Stomach (tissue), 9 donors: ENCODE data around the gene SLC24A3. TPM values are rescaled to one million over a fixed set of nuclear protein-coding genes. Genes with fewer than 3 reads are reported as not detected.

Experiments
- DNase-seq, 2 donors: peaks; one replicate each; pipeline versions ENCODE4 v3.0.0 to v3.0.0-alpha.2; 2013 to 2019
- H3K27ac ChIP-seq, 5 donors: fragments of 200-600 bp in 4 of 5; sonication (generic) in 4 of 5; one replicate each; pipeline ENCODE4 v1.5.1; 2013 to 2019; ENCODE audit warnings: mild to moderate bottlenecking in 1 of 5, moderate library complexity in 1 of 5
- H3K27me3 ChIP-seq, 3 donors: fragments of 200-600 bp; sonication (generic); one replicate each; pipeline ENCODE4 v1.5.1; 2017 to 2019; ENCODE audit warnings: mixed run types in 1 of 3
- H3K36me3 ChIP-seq, 4 donors: fragments of 200-600 bp; sonication (generic); 1 replicate in 3 of 4; 2 replicates in 1 of 4; pipeline ENCODE4 v1.5.1; 2016 to 2019
- H3K4me1 ChIP-seq, 4 donors: fragments of 200-600 bp; sonication (generic); one replicate each; pipeline ENCODE4 v1.5.1; 2016 to 2019
- H3K4me3 ChIP-seq, 4 donors: fragments of 200-600 bp; sonication (generic) in 3 of 4; one replicate each; pipeline ENCODE4 v1.5.1; 2016 to 2019; ENCODE audit warnings: mild to moderate bottlenecking in 1 of 4
- H3K9me3 ChIP-seq, 4 donors: fragments of 200-600 bp; sonication (generic); one replicate each; pipeline ENCODE4 v1.5.1; 2016 to 2019
- EP300 ChIP-seq: sonication (generic); formaldehyde crosslinking; IDR thresholded peaks from one replicate; pipeline ENCODE4 v1.6.1; 2017; ENCODE audit warnings: antibody characterized with exemption
- POLR2A ChIP-seq, 4 donors: fragments of 450-650 bp; IDR thresholded peaks; one replicate each; pipeline ENCODE4 v1.6.1; 2016; ENCODE audit warnings: antibody characterized with exemption in 4 of 4, control low read depth in 2 of 4, mild to moderate bottlenecking in 1 of 4, moderate library complexity in 1 of 4
- POLR2AphosphoS5 ChIP-seq, 3 donors: sonication (generic); formaldehyde crosslinking; IDR thresholded peaks; one replicate each; pipeline ENCODE4 v1.6.1; 2016; ENCODE audit warnings: antibody characterized with exemption in 3 of 3
- WGBS, 5 donors: extraction: QIAGEN DNeasy Blood & Tissue Kit in 3 of 5; methylation state at CpG; one replicate each; pipeline versions ENCODE4 v1.1.5 to v1.1.7; 2013 to 2018; 5-methylcytosine and 5-hydroxymethylcytosine counted together
- intact Hi-C: fragments of 100-400 bp; cut with DNase I; formaldehyde crosslinking; loops from one replicate; pipeline ENCODE4 v1.15.1; 2023; ENCODE audit warnings: low total_unique reads
- polyA plus RNA-seq, 3 donors: library from polyadenylated mRNA; stranded (reverse); fragments of 200-250 nt; gene quantifications; one replicate each; pipeline ENCODE4 v1.2.3, GENCODE V29; 2013
- total RNA-seq, 5 donors: library from RNA; depleted of rRNA; stranded (reverse); fragments of >200 nt; gene quantifications; one replicate each; pipeline versions ENCODE4 v1.1.0 to v1.2.3, GENCODE V29; 2014 to 2016
- TF ChIP-seq, protein P1 (sequence below), 7 experiments: fragments of 450-650 bp in 4 of 7; fragments of 200-600 bp in 3 of 7; sonication (generic) in 3 of 7; IDR thresholded peaks; one replicate each; pipeline ENCODE4 v1.5.1; 2016 to 2019; ENCODE audit warnings: antibody characterized with exemption in 7 of 7, control low read depth in 2 of 7, mild to moderate bottlenecking in 1 of 7
- donor health status: healthy with polysubstance abuse.
- donor health status: Bipolar disorder and iron deficiency.
- donor health status: healthy.

The SLC24A3 gene
- total and polyA plus RNA-seq, 8 donors, result 1.8 to 9.0 (median 4.5) TPM

DNA sequence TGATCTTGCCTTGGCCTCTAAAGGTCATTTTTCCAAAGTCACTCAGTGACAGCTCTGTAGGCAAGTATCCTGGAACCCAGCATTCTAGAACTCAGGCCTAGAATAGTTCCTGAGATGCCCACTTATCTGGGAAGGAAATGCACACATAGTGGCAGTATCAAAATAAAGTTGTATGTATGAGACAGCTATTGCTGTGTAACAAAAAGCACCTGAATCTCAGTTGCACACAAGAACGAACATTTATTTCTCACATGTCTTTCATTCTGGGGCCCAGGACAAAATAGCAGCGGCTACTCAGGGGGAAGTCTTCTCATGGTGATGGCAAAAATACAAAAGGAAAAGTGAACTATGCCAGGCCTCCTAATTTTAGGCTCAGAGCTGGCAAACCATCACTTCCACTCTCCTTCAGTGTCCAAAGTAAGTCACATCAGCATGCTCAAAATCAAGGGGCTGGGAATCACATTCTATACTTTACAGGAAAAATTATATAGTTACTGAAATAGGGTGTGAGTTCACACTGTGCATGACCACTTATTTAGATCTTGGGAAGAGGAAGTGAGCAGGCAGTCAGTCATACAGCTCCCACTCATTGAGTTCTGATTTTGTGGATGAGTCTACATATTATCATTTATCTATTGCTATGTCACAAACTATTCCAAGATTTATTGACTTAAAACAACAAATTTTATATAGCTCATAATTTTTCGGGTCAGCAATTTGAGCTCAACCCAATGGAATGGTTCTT, 412.0 kb downstream of the SLC24A3 start:
- no peak for DNase-seq
- 90 to 95% (median 92%) methylated on average over 3 of the region's 3 CpGs for WGBS, 5 donors
- intact Hi-C loops, result no loop called here
- no peaks in the 10 kb centered on the region for H3K9me3 ChIP-seq
- H3K27ac ChIP-seq, result no peak overlapping the region
- TF ChIP-seq, protein P1, sequence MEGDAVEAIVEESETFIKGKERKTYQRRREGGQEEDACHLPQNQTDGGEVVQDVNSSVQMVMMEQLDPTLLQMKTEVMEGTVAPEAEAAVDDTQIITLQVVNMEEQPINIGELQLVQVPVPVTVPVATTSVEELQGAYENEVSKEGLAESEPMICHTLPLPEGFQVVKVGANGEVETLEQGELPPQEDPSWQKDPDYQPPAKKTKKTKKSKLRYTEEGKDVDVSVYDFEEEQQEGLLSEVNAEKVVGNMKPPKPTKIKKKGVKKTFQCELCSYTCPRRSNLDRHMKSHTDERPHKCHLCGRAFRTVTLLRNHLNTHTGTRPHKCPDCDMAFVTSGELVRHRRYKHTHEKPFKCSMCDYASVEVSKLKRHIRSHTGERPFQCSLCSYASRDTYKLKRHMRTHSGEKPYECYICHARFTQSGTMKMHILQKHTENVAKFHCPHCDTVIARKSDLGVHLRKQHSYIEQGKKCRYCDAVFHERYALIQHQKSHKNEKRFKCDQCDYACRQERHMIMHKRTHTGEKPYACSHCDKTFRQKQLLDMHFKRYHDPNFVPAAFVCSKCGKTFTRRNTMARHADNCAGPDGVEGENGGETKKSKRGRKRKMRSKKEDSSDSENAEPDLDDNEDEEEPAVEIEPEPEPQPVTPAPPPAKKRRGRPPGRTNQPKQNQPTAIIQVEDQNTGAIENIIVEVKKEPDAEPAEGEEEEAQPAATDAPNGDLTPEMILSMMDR (IDR thresholded peaks at IDR 0.05), result no peak
- TF ChIP-seq EP300, result no peak
- TF ChIP-seq POLR2AphosphoS5 (IDR thresholded peaks at IDR 0.05), result no peak
- no peak for TF ChIP-seq POLR2A (IDR thresholded peaks at IDR 0.05)
- H3K4me1 ChIP-seq, result no peaks in the 10 kb centered on the region
- no peak overlapping the region for H3K4me3 ChIP-seq
- H3K27me3 ChIP-seq, result no peaks in the 10 kb centered on the region
- H3K36me3 ChIP-seq, result no peaks in the 10 kb centered on the region

DNA sequence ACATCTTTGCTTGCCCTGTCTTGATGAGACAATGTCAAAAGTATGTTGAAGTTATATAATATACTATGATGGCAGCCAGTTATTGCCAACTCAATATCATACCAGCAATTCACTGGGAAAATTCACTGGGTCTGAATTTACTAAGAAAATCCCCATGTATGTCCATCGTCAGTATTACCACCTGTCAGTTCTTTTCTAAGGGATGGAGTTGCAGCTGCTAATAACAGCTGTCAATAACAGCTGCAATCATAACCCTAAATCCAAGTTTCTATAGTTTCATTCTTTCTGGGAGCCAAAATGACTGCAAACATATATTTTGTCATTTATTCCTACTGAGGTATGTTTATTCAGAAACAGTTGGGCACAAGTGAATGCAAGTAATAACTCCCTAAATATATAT, 413.0 kb downstream of the SLC24A3 start:
- Histone ChIP-seq H3K27me3 (no peaks in the 10 kb centered on the region), H3K4me3 (no peak overlapping the region), H3K36me3 (no peaks in the 10 kb centered on the region), H3K4me1 (no peaks in the 10 kb centered on the region), H3K27ac (no peak overlapping the region), H3K9me3 (no peaks in the 10 kb centered on the region)
- 86 to 100% (median 96%) methylated on average over 1 of the region's 1 CpG for WGBS, 5 donors
- TF ChIP-seq POLR2AphosphoS5 (IDR thresholded peaks at IDR 0.05) (no peak), EP300 (no peak), POLR2A (IDR thresholded peaks at IDR 0.05) (no peak)
- TF ChIP-seq, protein P1 (IDR thresholded peaks at IDR 0.05), result no peak
- intact Hi-C loops, result no loop called here
- no peak for DNase-seq

DNA sequence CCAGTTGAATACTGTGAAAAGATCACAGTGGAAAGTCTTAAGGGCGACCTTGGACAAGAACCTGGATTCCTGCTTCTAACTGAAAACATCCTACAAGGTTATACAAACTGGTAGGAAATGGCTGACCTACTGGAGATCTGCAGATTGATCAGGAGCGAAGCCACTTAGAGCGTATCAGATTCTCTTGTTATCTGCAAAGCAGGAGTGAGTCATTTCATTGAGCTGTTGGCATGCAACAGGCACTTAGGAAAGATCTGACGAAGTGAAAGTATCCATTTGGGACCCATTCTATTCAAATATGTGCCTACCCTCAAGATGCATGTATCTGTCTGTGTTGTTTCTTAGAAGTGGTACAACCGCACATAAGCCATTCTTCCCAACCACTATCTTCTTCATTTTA, 414.5 kb downstream of the SLC24A3 start:
- DNase-seq, result no peak
- Histone ChIP-seq H3K27ac (no peak overlapping the region), H3K27me3 (no peaks in the 10 kb centered on the region), H3K36me3 (no peaks in the 10 kb centered on the region), H3K9me3 (no peaks in the 10 kb centered on the region), H3K4me1 (peaks cover 0 to 7% (median 0%) of the 10 kb centered on the region in 4 donors), H3K4me3 (no peak overlapping the region)
- intact Hi-C loops, result no loop called here
- TF ChIP-seq, protein P1 (IDR thresholded peaks at IDR 0.05), result no peak
- TF ChIP-seq POLR2A (IDR thresholded peaks at IDR 0.05) (no peak), POLR2AphosphoS5 (IDR thresholded peaks at IDR 0.05) (no peak)
- 71 to 85% (median 78%) methylated on average over 5 of the region's 5 CpGs for WGBS, 5 donors

DNA sequence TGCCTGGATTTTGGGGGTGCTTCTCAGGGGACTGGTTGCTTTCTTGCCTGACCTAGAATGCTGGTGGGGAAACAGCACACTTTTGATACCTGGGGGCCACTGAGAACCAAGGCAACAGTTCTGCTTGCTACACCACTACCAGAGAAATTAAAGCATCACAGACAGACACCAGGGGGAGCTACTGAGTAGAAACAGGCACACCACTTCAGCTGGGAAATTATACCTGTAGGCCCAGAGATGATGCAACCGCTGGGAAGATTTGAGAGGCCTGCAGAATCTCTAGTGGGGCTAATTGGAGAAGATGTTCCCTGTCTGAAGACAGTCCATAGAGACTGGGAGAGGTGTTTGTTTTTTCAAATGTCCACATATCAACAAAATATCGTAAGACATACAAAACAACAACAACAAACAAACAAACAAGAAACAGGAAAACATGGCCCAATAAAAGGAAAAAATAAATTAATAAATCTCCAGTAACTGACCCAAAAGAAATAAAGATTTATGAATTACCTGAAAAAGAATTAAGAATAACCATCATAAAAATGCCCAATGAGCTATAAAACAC, 416.2 kb downstream of the SLC24A3 start:
- Histone ChIP-seq H3K4me1 (peaks cover 0 to 7% (median 0%) of the 10 kb centered on the region in 4 donors), H3K4me3 (no peak overlapping the region), H3K27me3 (no peaks in the 10 kb centered on the region), H3K9me3 (no peaks in the 10 kb centered on the region), H3K36me3 (no peaks in the 10 kb centered on the region), H3K27ac (no peak overlapping the region)
- TF ChIP-seq, protein P1 (IDR thresholded peaks at IDR 0.05), result peak in 5 of 7 experiments; percentile 43 to 69 (median 58)
- no peak for TF ChIP-seq POLR2A (IDR thresholded peaks at IDR 0.05)
- intact Hi-C loops, result no loop called here
- DNase-seq, result peak; percentile 65 to 80
- 42 to 87% (median 58%) methylated on average over 1 to 2 of the region's 2 CpGs for WGBS, 5 donors
